OCI-LY7 (cell line): Measurements from ENCODE around the gene EIF4E1B.

ENCODE experiments used
- CTCF ChIP-seq: fragments of 200-600 bp; sonication (generic); conservative IDR thresholded peaks from 2 replicates; pipeline ENCODE4 v1.5.1; 2014; ENCODE audit warnings: mild to moderate bottlenecking, antibody characterized with exemption, low read length, moderate library complexity, mixed read lengths
- EZH2phosphoT487 ChIP-seq: fragments of 200-600 bp; sonication (generic); IDR thresholded peaks from 2 replicates; pipeline ENCODE4 v1.6.1; 2018; ENCODE audit warnings: low read depth, borderline replicate concordance, mild to moderate bottlenecking, mixed run types, antibody characterized with exemption, low read length, moderate library complexity, mixed read lengths

- TF ChIP-seq CTCF (no peak), EZH2phosphoT487 (no peak)
These were observed 13.8 kb downstream of the EIF4E1B start for GRCh38 chr5:176644294-176644693.
